COLO668 (cell line): ENCODE results near the gene GRIN2A.
A peak's percentile ranks its signal among the peaks of the same experiment; 100 is the strongest.

Experiments
- DNase-seq: peaks from one replicate; lab custom pipeline; 2025; ENCODE audit not compliant: unreplicated experiment; lab: John Stamatoyannopoulos, UW

GRIN2A gene

GRCh38 chr16:9922441-9922840, 259.8 kb downstream of the GRIN2A start:
- DNase-seq, result no peak

DNA sequence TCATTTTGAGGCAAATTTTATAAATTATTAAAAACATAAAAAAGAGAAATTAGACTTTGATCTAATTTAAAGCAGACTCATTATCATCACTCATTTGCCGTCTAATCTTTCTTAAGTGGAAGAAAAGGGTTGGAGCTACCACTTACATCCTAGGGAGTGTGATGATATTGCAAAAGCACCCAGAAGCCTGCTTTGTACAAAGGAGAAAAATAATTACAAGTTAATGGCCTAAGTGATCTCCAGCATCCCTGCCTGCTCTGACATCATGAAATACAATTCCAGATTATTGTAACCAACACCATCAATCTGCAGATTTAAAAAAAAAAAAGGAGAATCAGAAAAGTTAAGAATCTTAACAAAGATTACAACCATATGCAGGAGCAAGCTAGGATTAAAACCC, 260.2 kb downstream of the GRIN2A start:
- no peak for DNase-seq

GRCh38 chr16:9919460-9919859, 262.8 kb downstream of the GRIN2A start:
- DNase-seq, result no peak

DNA sequence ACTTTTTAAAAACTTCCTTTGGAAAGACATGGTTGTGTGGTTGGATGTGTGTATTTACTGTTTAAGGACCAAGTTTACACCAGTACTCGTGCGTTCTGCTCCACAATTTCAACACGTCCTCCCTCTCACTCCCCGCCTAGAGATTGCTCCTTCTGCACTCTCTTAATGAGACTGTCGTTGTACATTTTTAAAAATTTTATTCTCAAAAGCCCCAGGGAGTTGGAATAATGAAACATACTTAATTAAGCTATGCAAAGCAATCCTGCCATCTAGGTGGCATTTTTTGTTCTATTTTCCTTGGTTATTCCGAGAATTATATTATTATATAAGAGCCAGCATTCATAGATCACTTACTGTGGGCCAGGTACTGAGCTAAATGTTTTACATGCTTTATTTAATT, 264.5 kb downstream of the GRIN2A start:
- no peak for DNase-seq

- no peak for DNase-seq
Measured at GRCh38 chr16:9913604-9914326, 268.5 kb downstream of the GRIN2A start.

GRCh38 chr16:9911989-9912388, 270.2 kb downstream of the GRIN2A start:
- DNase-seq, result no peak

DNA sequence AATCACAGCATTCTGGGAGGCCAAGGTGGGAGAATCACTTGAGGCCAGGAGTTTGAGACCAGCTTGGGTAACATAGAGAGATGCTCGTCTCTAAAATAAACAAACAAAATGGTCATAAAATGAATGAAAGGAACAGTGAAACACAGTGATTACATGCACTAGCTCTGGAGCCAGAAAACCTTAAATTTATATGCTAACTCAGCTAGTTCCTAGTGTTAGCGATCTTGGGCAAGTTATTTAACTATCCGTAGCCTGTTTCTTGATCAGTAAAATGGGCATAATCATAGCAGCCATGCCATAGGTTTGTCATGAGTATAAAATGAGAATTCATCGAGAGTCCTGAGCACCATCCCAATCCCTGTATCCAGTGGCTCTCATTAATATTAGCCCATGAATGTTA, 271.0 kb downstream of the GRIN2A start:
- no peak for DNase-seq

DNA sequence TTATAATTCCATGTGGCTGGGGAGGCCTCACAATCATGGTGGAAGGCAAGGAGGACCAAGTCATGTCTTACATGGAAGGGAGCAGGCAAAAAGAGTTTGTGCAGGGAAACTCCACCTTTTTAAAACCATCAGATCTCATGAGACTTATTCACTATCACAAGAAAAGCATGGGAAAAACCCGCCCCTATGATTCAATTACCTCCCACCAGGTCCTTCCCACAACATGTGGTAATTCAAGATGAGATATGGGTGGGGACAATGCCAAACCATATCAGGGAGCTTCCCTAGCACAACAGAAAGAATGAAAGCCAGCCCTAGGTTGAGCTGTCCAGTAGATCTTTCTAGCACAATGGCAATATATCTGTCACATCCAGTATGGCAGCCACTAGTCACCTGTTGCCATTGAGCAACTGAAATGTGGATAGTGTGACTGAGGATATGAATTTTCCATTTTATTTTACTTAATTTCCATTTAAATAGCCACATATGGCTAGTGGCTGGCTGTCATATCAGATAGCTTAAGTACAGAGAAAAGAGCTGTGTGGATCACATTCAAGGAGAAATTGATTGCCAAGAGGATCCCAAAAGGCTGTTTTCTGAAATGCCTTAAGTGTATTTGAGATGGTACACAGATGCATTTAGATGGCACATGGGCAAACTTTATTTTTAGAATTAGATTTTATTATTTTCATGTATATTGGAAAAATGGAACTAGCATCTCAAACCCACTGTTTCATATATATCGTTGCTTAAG, 273.0 kb downstream of the GRIN2A start:
- DNase-seq, result no peak

- DNase-seq, result no peak
Measured at GRCh38 chr16:9908613-9909012, 273.6 kb downstream of the GRIN2A start.

DNA sequence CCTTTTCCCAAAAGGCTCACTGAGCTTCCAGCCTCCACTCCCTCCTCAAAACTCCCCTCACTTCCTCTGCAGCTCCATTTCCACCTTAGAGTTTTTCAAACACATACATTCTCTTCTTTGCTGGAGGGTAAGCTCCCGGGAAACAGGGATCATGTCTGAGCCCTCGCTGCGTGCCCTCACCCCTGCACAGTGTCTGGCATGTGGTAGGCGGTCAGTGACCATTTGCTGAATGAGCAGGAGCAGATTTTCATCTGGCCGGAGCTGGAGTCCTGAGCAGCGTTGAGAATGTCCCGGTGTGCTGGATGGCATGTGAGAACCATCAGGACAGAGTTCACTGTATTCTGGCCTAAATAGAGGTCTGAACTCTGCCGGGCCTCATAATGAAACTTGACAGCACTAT, 274.5 kb downstream of the GRIN2A start:
- no peak for DNase-seq

DNA sequence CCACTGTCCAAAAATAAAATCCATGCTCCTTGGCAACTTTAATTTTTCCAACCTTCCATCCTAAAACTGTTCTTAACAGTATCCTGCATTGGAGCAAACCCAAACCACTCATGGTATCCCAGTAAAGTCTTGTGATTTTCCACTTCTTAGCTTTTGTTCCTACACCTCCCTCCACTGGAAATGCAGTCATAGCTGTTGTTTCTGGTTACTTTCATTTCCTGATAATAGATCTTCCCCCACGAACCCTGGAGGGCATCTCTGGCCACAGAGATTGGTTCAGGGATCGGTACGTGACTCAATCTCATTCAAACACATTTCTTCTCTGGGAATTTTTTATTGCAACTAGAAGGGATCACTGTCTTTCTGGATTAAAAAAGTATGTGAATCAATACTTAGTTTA, 276.0 kb downstream of the GRIN2A start:
- DNase-seq, result no peak

GRCh38 chr16:9904526-9904925, 277.7 kb downstream of the GRIN2A start:
- no peak for DNase-seq

GRCh38 chr16:9900576-9900975, 281.7 kb downstream of the GRIN2A start:
- no peak for DNase-seq

- no peak for DNase-seq
Measured at GRCh38 chr16:9898555-9898954, 283.7 kb downstream of the GRIN2A start.

DNA sequence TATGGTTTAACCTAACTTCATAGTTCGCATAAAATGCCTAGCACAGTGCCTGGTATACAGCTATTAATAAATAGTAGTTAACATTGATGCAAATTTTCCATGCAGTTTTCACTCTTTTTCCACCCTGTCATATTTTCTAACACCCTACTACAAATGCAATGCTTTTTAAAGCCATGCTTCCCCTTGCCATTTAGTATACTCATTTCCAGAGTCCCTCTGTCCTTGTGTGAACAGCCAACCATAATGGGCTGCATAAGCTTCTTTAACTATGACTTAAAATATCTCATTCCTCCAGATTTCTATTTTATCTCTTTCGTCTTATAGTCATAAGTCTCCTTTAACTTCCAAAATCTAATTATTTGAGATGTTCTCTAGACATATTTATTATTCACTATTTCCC, 284.1 kb downstream of the GRIN2A start:
- no peak for DNase-seq

DNA sequence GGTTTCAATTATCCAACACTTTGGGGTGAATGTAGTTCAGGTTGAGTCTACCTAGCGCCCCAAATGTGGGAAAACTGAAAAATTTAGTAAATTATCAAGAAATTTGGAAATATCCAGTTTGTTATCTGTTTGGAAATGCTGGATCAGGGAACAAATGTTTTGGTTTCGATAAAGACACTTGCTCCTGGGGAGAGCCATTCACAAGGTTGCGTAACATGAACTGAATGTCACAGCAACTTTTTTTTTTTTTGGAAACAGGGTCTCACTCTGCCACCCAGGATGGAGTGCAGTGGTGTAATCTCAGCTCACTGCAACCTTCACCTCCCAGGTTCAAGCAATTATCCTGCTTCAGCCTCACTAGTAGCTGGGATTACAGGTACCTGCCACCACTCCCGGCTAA, 286.4 kb downstream of the GRIN2A start:
- DNase-seq, result no peak

- DNase-seq, result no peak
Measured at GRCh38 chr16:9885876-9886275, 296.4 kb downstream of the GRIN2A start.

GRCh38 chr16:9885467-9885866, 296.8 kb downstream of the GRIN2A start:
- DNase-seq, result no peak

- peak; percentile 19 for DNase-seq
Measured at GRCh38 chr16:9875981-9876380, 306.2 kb downstream of the GRIN2A start.

- DNase-seq, result no peak
Measured at GRCh38 chr16:9874219-9874618, 308.0 kb downstream of the GRIN2A start.

DNA sequence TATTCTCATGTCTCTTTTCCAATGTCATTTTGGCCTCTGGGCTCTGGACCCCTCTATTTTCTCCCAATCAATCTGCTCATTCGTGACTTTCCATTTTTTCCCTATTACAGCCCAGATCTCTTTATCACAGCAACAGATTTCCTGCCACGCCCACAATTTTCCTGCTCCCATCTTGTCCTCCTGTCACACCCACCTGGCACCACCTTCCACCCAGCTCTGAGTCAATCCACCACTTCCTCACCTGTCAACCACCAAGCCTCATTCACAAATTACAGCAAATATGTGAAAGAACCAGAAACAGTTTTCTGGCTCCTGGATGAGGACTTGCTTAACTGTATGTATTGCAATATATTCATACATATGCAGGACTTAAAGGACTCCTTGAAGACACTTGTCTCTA, 311.3 kb downstream of the GRIN2A start:
- DNase-seq, result no peak

- no peak for DNase-seq
Measured at GRCh38 chr16:9869776-9870175, 312.5 kb downstream of the GRIN2A start.
